Right atrium auricular region (tissue), 2 donors: ENCODE results near the gene APPL1. TPM values are rescaled to one million over a fixed set of nuclear protein-coding genes. Genes with fewer than 3 reads are reported as not detected.

Experiments used
- DNase-seq: peaks from one replicate; pipeline ENCODE4 v3.0.0-alpha.2; 2019; ENCODE audit warnings: low spot score
- H3K27ac ChIP-seq, 2 donors: fragments of 200-600 bp; sonication (generic); 1 replicate in 1 of 2; 2 replicates in 1 of 2; pipeline ENCODE4 v1.5.1; 2016 to 2019
- H3K27me3 ChIP-seq, 2 donors: fragments of 200-600 bp; sonication (generic); one replicate each; pipeline versions ENCODE4 v1.5.1 to v1.6.0; 2017 to 2019
- H3K36me3 ChIP-seq: fragments of 200-600 bp; sonication (generic); one replicate; pipeline ENCODE4 v1.5.1; 2016
- H3K4me1 ChIP-seq, 2 donors: fragments of 200-600 bp; sonication (generic); one replicate each; pipeline versions ENCODE4 v1.5.1 to v1.6.0; 2017 to 2019
- H3K4me3 ChIP-seq, 2 donors: fragments of 200-600 bp; sonication (generic); 1 replicate in 1 of 2; 2 replicates in 1 of 2; pipeline ENCODE4 v1.5.1; 2017 to 2019; ENCODE audit warnings: mild to moderate bottlenecking in 1 of 2, moderate library complexity in 1 of 2
- H3K9me3 ChIP-seq, 2 donors: fragments of 200-600 bp; sonication (generic); one replicate each; pipeline ENCODE4 v1.5.1; 2019
- total RNA-seq, 2 donors: library from RNA; depleted of rRNA; stranded (reverse); fragments of >200 nt; gene quantifications; one replicate each; pipeline ENCODE4 v1.1.0, GENCODE V29; 2016
- TF ChIP-seq, protein P1 (sequence below), 2 donors: fragments of 200-600 bp; sonication (generic); IDR thresholded peaks; one replicate each; pipeline ENCODE4 v1.5.1; 2019; ENCODE audit warnings: antibody characterized with exemption in 2 of 2

The APPL1 gene
- total RNA-seq, 2 donors from 2014 or later: 31.6 to 38.1 TPM

DNA sequence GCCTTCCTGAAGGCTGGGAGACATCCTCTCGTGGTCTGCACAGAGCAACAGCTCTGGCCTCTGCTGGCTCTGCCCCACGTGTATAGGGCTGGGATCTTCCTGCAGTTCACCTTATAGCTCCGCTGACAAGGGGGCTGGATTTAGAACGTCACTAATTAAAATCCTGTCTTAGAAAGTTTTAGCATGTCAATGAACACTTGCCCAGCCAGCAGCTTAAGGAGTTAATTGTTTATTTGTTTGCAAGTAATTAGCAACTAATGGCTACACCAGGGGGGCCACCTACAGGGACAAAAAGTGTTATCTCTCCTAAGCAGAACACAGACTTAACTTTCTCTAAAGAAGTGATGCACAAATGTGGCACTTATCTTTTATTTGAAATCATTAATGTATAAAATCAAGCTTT is 27.6 kb upstream of the APPL1 start, which contains the start of gene HESX1:
Gene HESX1 (minus strand): TSS at position 84 of the 403 bp plus-strand sequence. CDS start 60 bp downstream, at position 24.
- TF ChIP-seq, protein P1, sequence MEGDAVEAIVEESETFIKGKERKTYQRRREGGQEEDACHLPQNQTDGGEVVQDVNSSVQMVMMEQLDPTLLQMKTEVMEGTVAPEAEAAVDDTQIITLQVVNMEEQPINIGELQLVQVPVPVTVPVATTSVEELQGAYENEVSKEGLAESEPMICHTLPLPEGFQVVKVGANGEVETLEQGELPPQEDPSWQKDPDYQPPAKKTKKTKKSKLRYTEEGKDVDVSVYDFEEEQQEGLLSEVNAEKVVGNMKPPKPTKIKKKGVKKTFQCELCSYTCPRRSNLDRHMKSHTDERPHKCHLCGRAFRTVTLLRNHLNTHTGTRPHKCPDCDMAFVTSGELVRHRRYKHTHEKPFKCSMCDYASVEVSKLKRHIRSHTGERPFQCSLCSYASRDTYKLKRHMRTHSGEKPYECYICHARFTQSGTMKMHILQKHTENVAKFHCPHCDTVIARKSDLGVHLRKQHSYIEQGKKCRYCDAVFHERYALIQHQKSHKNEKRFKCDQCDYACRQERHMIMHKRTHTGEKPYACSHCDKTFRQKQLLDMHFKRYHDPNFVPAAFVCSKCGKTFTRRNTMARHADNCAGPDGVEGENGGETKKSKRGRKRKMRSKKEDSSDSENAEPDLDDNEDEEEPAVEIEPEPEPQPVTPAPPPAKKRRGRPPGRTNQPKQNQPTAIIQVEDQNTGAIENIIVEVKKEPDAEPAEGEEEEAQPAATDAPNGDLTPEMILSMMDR (IDR thresholded peaks at IDR 0.05): no peak
- H3K9me3 ChIP-seq: no peaks in the 10 kb centered on the region
- no peak within 1 kb of the TSS for H3K4me3 ChIP-seq
- no peaks in the 10 kb centered on the region for H3K36me3 ChIP-seq
- H3K4me1 ChIP-seq: no peaks in the 10 kb centered on the region
- no peak for DNase-seq
- H3K27me3 ChIP-seq: no peaks in the 10 kb centered on the region
- H3K27ac ChIP-seq: no peak within 1 kb of the TSS

DNA sequence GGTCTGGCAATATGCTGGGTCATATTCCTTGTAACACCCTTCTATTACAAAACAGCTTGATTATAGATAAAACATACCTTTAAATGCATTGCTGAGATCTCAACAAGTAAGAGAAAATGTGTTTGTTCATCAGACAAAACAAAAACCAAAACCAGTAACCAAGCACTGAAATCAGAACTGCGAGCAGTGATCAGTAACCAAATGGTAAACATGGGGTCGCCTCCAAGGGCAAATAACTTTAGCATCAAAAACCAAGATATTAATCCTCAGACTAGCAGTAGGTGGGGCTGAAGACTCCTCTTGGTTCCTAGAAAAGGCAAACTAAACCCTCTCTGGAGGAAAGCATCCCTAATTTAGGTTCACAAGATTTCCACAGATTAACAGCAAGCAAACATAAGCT is 21.1 kb upstream of the APPL1 start:
- Histone ChIP-seq H3K27ac (no peak overlapping the region), H3K27me3 (no peaks in the 10 kb centered on the region), H3K4me3 (no peak overlapping the region), H3K4me1 (no peaks in the 10 kb centered on the region), H3K9me3 (no peaks in the 10 kb centered on the region), H3K36me3 (no peaks in the 10 kb centered on the region)
- TF ChIP-seq, protein P1 (IDR thresholded peaks at IDR 0.05): no peak
- no peak for DNase-seq

DNA sequence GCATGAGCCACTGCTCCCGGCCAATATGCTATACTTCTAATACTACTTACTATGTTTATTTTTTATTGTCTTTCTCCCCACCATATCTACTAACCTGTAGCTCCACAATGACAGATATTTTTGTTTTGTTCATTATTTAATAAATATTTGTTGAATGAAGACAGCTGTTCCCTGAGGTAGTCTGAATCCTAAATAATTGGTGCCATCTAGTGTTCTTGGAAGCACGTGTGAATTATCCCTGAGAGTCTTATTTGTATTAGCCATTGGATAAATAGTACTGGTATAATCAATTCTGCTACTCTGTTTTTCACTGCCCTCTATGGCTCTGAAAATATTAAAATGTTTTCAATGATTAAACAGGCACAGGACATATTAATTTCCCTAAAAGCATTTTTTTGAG is 5.6 kb upstream of the APPL1 start:
- Histone ChIP-seq H3K9me3 (no peaks in the 10 kb centered on the region), H3K27me3 (no peaks in the 10 kb centered on the region), H3K4me3 (no peak overlapping the region), H3K4me1 (peaks cover 0 to 4% of the 10 kb centered on the region in 2 donors), H3K36me3 (no peaks in the 10 kb centered on the region), H3K27ac (no peak overlapping the region)
- DNase-seq: no peak
- TF ChIP-seq, protein P1 (IDR thresholded peaks at IDR 0.05): peak in 1 of 2 donors; percentile 43

GRCh38 chr3:57224856-57225255 is 2.7 kb upstream of the APPL1 start:
- Histone ChIP-seq H3K36me3 (no peaks in the 10 kb centered on the region), H3K9me3 (no peaks in the 10 kb centered on the region), H3K4me3 (no peak overlapping the region), H3K4me1 (peaks cover 0 to 20% of the 10 kb centered on the region in 2 donors), H3K27ac (no peak overlapping the region), H3K27me3 (no peaks in the 10 kb centered on the region)
- no peak for DNase-seq
- TF ChIP-seq, protein P1 (IDR thresholded peaks at IDR 0.05): no peak

GRCh38 chr3:57226176-57226575 is 1.4 kb upstream of the APPL1 start:
- Histone ChIP-seq H3K9me3 (no peaks in the 10 kb centered on the region), H3K27me3 (no peaks in the 10 kb centered on the region), H3K4me1 (peaks cover 0 to 23% of the 10 kb centered on the region in 2 donors), H3K4me3 (no peak overlapping the region), H3K27ac (no peak overlapping the region), H3K36me3 (no peaks in the 10 kb centered on the region)
- DNase-seq: no peak
- TF ChIP-seq, protein P1 (IDR thresholded peaks at IDR 0.05): no peak
